PC-9 (cell line): ENCODE measurements around the gene WBP11. TPM values are rescaled to one million over a fixed set of nuclear protein-coding genes. Genes with fewer than 3 reads are reported as not detected.
"Not testable (repeated sequence)": the region's sequence is repeated elsewhere in the genome, so short reads cannot be mapped to it uniquely, and the experiment has no call there.

Source experiments
- BruUV-seq: library from RNA; stranded (reverse); fragments of 400-500 nt; replicated peaks from 2 replicates; lab custom pipeline; 2021; lab: Mats Ljungman, UMichigan
- CTCF ChIA-PET: fragments of 300-600 bp; sonication (Branson Sonifier 250); formaldehyde crosslinking; loops from one replicate; lab custom pipeline; 2022; ENCODE audit warnings: antibody characterized with exemption; lab: Charles Lee
- POLR2A ChIA-PET: fragments of 300-600 bp; sonication (Branson Sonifier 250); formaldehyde crosslinking; loops from one replicate; lab custom pipeline; 2022; ENCODE audit warnings: antibody characterized with exemption; ENCODE audit not compliant: unreplicated experiment; lab: Charles Lee
- DNase-seq, 2 experiments: peaks; one replicate each; pipeline versions ENCODE4 v3.0.0 to v3.0.0-alpha.2; 2015 to 2022; ENCODE audit warnings: mixed read lengths in 1 of 2
- H2AFZ ChIP-seq: fragments of 200-600 bp; sonication (generic); 2 replicates; pipeline ENCODE4 v1.8.1; 2017; ENCODE audit warnings: antibody characterized with exemption
- H3F3A ChIP-seq: fragments of 200-600 bp; sonication (generic); 2 replicates; pipeline ENCODE4 v1.8.1; 2017; ENCODE audit warnings: antibody characterized with exemption, mild to moderate bottlenecking, low read depth; ENCODE audit not compliant: insufficient read depth
- H3K27ac ChIP-seq: fragments of 200-600 bp; sonication (generic); 2 replicates; pipeline ENCODE4 v1.6.1; 2016; ENCODE audit warnings: mixed run types
- H3K27me3 ChIP-seq: fragments of 200-600 bp; sonication (generic); 2 replicates; pipeline ENCODE4 v1.6.1; 2016; ENCODE audit warnings: low read depth, mixed run types; ENCODE audit not compliant: insufficient read depth
- H3K36me3 ChIP-seq: fragments of 200-600 bp; sonication (generic); 2 replicates; pipeline ENCODE4 v1.6.1; 2016; ENCODE audit warnings: low read depth, mixed run types
- H3K4me1 ChIP-seq: fragments of 200-600 bp; sonication (generic); replicated peaks from 2 replicates; pipeline ENCODE4 v1.6.1; 2016; ENCODE audit warnings: mixed run types; ENCODE audit not compliant: insufficient read depth
- H3K4me2 ChIP-seq: fragments of 200-600 bp; sonication (generic); 2 replicates; pipeline ENCODE4 v1.6.1; 2017; ENCODE audit warnings: mixed run types
- H3K4me3 ChIP-seq: fragments of 200-600 bp; sonication (generic); 2 replicates; pipeline ENCODE4 v1.6.1; 2016; ENCODE audit warnings: mixed run types
- H3K79me2 ChIP-seq: fragments of 200-600 bp; sonication (generic); 2 replicates; pipeline ENCODE4 v1.6.1; 2017; ENCODE audit warnings: low read depth, mixed run types
- H3K9me2 ChIP-seq: fragments of 200-600 bp; sonication (generic); 2 replicates; pipeline ENCODE4 v1.8.1; 2017; ENCODE audit warnings: mild to moderate bottlenecking; ENCODE audit not compliant: insufficient read depth
- H3K9me3 ChIP-seq: fragments of 200-600 bp; sonication (generic); 2 replicates; pipeline ENCODE4 v1.8.1; 2016; ENCODE audit warnings: low read depth; ENCODE audit not compliant: insufficient read depth
- H4K20me1 ChIP-seq: fragments of 200-600 bp; sonication (generic); 2 replicates; pipeline ENCODE4 v1.8.1; 2017; ENCODE audit not compliant: insufficient read depth
- EZH2 ChIP-seq: fragments of 200-600 bp; sonication (generic); IDR thresholded peaks from 2 replicates; pipeline ENCODE4 v1.8.0; 2017; ENCODE audit warnings: antibody characterized with exemption, low read depth
- intact Hi-C: fragments of 100-400 bp; cut with micrococcal nuclease; formaldehyde crosslinking; loops from one replicate; pipeline ENCODE4 v1.10.0; 2022; ENCODE audit not compliant: unreplicated experiment
- total RNA-seq: library from RNA; stranded (reverse); gene quantifications from 2 replicates; pipeline ENCODE4 v1.2.3, GENCODE V29; 2021
- TF ChIP-seq, protein P1 (sequence below): fragments of 200-600 bp; sonication (generic); conservative IDR thresholded peaks from 2 replicates; pipeline ENCODE4 v1.6.1; 2017; ENCODE audit warnings: mixed run types, antibody characterized with exemption, mild to moderate bottlenecking, moderate library complexity

WBP11 gene
- total RNA-seq, 1 experiment from 2014 or later: 124 TPM

DNA sequence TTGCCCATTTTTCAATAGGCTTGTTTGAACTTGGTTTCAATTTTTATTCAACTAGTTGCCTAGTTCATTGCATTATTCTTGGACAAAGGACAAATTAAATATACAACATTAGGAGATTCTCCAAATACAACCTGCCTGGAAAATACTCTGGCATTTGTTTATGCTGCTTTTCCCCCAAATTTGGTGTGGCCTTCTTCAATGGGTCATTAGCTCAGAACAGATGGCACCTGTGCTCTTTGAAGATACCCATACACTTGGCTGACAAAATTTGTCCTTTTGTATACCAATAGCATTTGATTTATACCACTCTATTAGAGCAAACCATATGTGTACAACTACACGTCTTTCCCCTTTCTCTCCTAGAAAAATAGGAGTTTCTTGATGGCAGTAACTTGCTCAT is 35.7 kb downstream of the WBP11 start:
- Histone ChIP-seq H3K27ac (no peak overlapping the region), H3K4me3 (no peak overlapping the region; the same call in 1 of the 2 replicates), H3K36me3 (peaks cover 16% of the 10 kb centered on the region; the same call in 1 of the 2 replicates), H3K27me3 (no peaks in the 10 kb centered on the region), H3K9me3 (peaks cover 8% of the 10 kb centered on the region), H3K4me2 (peak overlapping the region; percentile 81; the same call in 1 of the 2 replicates), H3F3A (peaks cover 9% of the 10 kb centered on the region), H2AFZ (no peak overlapping the region), H4K20me1 (peaks cover 4% of the 10 kb centered on the region; the same call in 1 of the 2 replicates), H3K4me1 (peaks cover 27% of the 10 kb centered on the region), H3K79me2 (peaks cover 56% of the 10 kb centered on the region), H3K9me2 (no peaks in the 10 kb centered on the region)
- DNase-seq: no peak
- intact Hi-C loops: loop anchor here (2.0 kb wide), 1 partner anchor 77 kb away; no protein-coding TSS in a partner anchor
- TF ChIP-seq, protein P1, sequence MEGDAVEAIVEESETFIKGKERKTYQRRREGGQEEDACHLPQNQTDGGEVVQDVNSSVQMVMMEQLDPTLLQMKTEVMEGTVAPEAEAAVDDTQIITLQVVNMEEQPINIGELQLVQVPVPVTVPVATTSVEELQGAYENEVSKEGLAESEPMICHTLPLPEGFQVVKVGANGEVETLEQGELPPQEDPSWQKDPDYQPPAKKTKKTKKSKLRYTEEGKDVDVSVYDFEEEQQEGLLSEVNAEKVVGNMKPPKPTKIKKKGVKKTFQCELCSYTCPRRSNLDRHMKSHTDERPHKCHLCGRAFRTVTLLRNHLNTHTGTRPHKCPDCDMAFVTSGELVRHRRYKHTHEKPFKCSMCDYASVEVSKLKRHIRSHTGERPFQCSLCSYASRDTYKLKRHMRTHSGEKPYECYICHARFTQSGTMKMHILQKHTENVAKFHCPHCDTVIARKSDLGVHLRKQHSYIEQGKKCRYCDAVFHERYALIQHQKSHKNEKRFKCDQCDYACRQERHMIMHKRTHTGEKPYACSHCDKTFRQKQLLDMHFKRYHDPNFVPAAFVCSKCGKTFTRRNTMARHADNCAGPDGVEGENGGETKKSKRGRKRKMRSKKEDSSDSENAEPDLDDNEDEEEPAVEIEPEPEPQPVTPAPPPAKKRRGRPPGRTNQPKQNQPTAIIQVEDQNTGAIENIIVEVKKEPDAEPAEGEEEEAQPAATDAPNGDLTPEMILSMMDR: no peak
- no peak for TF ChIP-seq EZH2
- ChIA-PET POLR2A (no interaction called here), CTCF (no interaction called here)
- no TSS peak for BruUV-seq

DNA sequence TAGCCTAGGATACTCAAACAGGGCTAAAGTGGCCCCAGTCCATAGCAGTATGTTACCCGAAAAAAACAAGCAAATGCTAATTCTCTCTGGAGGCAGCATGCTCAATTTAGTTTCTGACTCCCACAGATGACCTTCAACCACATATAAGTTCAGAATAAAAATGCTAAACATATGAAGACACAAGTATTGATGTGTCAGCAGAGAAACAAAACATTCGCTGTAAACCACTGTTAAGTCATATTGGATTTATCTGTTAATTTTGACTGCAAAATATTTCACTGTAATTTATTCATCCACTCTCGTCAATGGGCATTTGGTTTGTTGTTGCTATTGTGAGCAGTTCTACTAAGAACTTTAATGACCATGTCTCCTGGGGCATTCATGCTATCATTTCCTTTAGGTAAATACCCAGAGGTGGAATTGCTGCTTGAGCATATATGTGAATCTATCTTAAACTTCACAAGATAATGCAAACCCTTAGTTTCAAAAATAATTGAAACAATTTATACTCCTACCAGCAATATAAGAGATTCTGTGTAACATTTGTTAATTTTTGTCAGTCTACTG is 36.5 kb downstream of the WBP11 start:
- H3K9me3 ChIP-seq: peaks cover 8% of the 10 kb centered on the region
- H3K4me1 ChIP-seq: peaks cover 21% of the 10 kb centered on the region
- H3K4me2 ChIP-seq: no peak overlapping the region
- H3K4me3 ChIP-seq: no peak overlapping the region
- TF ChIP-seq, protein P1: no peak
- TF ChIP-seq EZH2: no peak
- H3K79me2 ChIP-seq: peaks cover 56% of the 10 kb centered on the region
- ChIA-PET CTCF (no interaction called here), POLR2A (no interaction called here)
- H3K9me2 ChIP-seq: no peaks in the 10 kb centered on the region
- H2AFZ ChIP-seq: no peak overlapping the region
- H3K36me3 ChIP-seq: peaks cover 16% of the 10 kb centered on the region; the same call in 1 of the 2 replicates
- intact Hi-C loops: no loop called here
- H4K20me1 ChIP-seq: peaks cover 4% of the 10 kb centered on the region; the same call in 1 of the 2 replicates
- BruUV-seq: no TSS peak
- DNase-seq: no peak
- peaks cover 12% of the 10 kb centered on the region for H3F3A ChIP-seq
- H3K27ac ChIP-seq: no peak overlapping the region
- no peaks in the 10 kb centered on the region for H3K27me3 ChIP-seq

DNA sequence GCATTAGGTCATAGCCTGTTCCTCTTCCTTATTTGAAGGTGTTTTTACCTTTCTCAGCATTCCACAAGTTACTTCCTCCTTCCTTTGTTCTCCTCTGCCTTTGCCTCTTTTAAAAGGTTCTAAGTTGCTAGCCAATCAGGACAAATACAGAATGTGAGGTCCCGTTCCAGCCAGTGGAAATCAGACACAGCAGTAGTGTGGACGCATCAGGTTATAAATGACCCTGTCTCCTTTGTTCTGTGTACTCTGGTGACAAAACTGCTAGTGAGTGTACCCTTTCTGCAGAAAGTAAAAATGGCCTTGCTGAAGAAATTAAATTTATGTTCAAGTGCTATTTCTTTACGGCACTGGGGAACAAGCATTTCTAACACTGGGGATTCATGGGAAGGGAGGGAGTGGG is 37.3 kb downstream of the WBP11 start:
- Histone ChIP-seq H3K4me1 (peaks cover 17% of the 10 kb centered on the region), H3F3A (peaks cover 12% of the 10 kb centered on the region), H3K36me3 (peaks cover 16% of the 10 kb centered on the region; the same call in 1 of the 2 replicates), H3K79me2 (peaks cover 56% of the 10 kb centered on the region)
- H3K4me3 ChIP-seq, H4K20me1 ChIP-seq, H3K4me2 ChIP-seq, CTCF ChIA-PET, BruUV-seq, H3K27ac ChIP-seq, H3K9me2 ChIP-seq, H3K27me3 ChIP-seq, intact Hi-C loops, H3K9me3 ChIP-seq, H2AFZ ChIP-seq, DNase-seq, POLR2A ChIA-PET: not testable (repeated sequence)
